K562 (cell line): ENCODE measurements around the gene PBXIP1.
A peak's percentile ranks its signal among the peaks of the same experiment; 100 is the strongest.

Source experiments
- ARID4B ChIP-seq: sonication (generic); formaldehyde crosslinking; IDR thresholded peaks from 2 replicates; pipeline ENCODE4 v1.8.0; 2022; ENCODE audit warnings: mild to moderate bottlenecking, missing genetic modification reagents
- BCLAF1 ChIP-seq, 2 experiments: fragments of 450-650 bp in 1 of 2; IDR thresholded peaks; 2 replicates each; pipeline ENCODE4 v1.6.1; 2011 to 2017; ENCODE audit warnings: low read depth in 2 of 2, antibody characterized with exemption in 1 of 2, borderline replicate concordance in 1 of 2, low read length in 1 of 2, mild to moderate bottlenecking in 1 of 2, mixed read lengths in 1 of 2; ENCODE audit not compliant: control insufficient read depth in 1 of 2
- CTCF ChIP-seq, 3 experiments: IDR thresholded peaks in 2 of 3; conservative IDR thresholded peaks in 1 of 3; 2 replicates each; pipeline ENCODE4 v1.5.1; 2011 to 2012; ENCODE audit warnings: low read length in 3 of 3, mild to moderate bottlenecking in 3 of 3, control low read depth in 2 of 3, improper control_type of control experiment in 1 of 3, inconsistent platforms in 1 of 3, low read depth in 1 of 3, mixed read lengths in 1 of 3, moderate library complexity in 1 of 3; ENCODE audit not compliant: insufficient read depth in 2 of 3
- RCOR1 ChIP-seq, 2 experiments: IDR thresholded peaks; 2 replicates each; pipeline ENCODE4 v1.6.1; 2012; ENCODE audit warnings: low read depth in 2 of 2, low read length in 2 of 2, borderline replicate concordance in 1 of 2, improper control_type of control experiment in 1 of 2
- RNF219 ChIP-seq: fragments of 250-450 bp; sonication (Bioruptor Pico); IDR thresholded peaks from 2 replicates; pipeline ENCODE4 v1.5.0; 2022; ENCODE audit warnings: mild to moderate bottlenecking
- ZBTB34 ChIP-seq: fragments of 250-450 bp; sonication (Bioruptor Pico); IDR thresholded peaks from 2 replicates; pipeline ENCODE4 v1.8.0; 2021; ENCODE audit warnings: mild to moderate bottlenecking, moderate library complexity
- ZNF184 ChIP-seq: sonication (generic); formaldehyde crosslinking; IDR thresholded peaks from 2 replicates; pipeline ENCODE4 v1.5.0; 2020; ENCODE audit warnings: missing genetic modification reagents
- ZNF589 ChIP-seq: fragments of 200-800 bp; sonication (Bioruptor generic); IDR thresholded peaks from 2 replicates; pipeline ENCODE4 v1.6.1; 2016; ENCODE audit warnings: low read depth, missing genetic modification characterization, missing compliant biosample characterization
- ZSCAN29 ChIP-seq: fragments of 450-650 bp; IDR thresholded peaks from 2 replicates; pipeline ENCODE4 v1.6.1; 2017

GRCh38 chr1:154936555-154937084 is 19.3 kb downstream of the PBXIP1 start, which contains the start of gene PMVK:
- TF ChIP-seq BCLAF1 (IDR thresholded peaks at IDR 0.05; ENCODE audit: borderline replicate concordance in 1 of 2, control insufficient read depth in 1 of 2, low read depth in 2 of 2, low read length in 1 of 2) (no peak), CTCF (IDR thresholded peaks at IDR 0.05 in 2 of 3, conservative IDR thresholded peaks at IDR 0.05 in 1 of 3; ENCODE audit: insufficient read depth in 2 of 3, low read depth in 1 of 3, low read length in 3 of 3) (peak; percentile 58 to 75 (median 74)), ZSCAN29 (no peak; the same call in 1 of the 2 replicates), ZNF589 (peak; percentile 85; the same call in 1 of the 2 replicates), ZBTB34 (no peak), RCOR1 (IDR thresholded peaks at IDR 0.05; ENCODE audit: borderline replicate concordance in 1 of 2, low read depth in 2 of 2, low read length in 2 of 2) (peak; percentile 83 to 98), ARID4B (CRISPR knock-in tag) (peak; percentile 83; the same call in 1 of the 2 replicates), ZNF184 (no peak), RNF219 (CRISPR knock-in tag) (no peak)
